DOHH2 (cell line): ENCODE results near the gene NAB1.

Source experiments
- CTCF ChIP-seq: fragments of 200-600 bp; sonication (generic); IDR thresholded peaks from one replicate; pipeline ENCODE4 v1.5.1; 2014; ENCODE audit warnings: antibody characterized with exemption, mild to moderate bottlenecking, low read depth, low read length; ENCODE audit not compliant: poor library complexity, severe bottlenecking
- EZH2phosphoT487 ChIP-seq: fragments of 200-600 bp; sonication (generic); IDR thresholded peaks from 2 replicates; pipeline ENCODE4 v1.6.1; 2017; ENCODE audit warnings: borderline replicate concordance, mild to moderate bottlenecking, antibody characterized with exemption, low read length, moderate library complexity, mixed read lengths

GRCh38 chr2:190627448-190628412 is 21.2 kb upstream of the NAB1 start:
- TF ChIP-seq CTCF (no peak), EZH2phosphoT487 (no peak)
